C4-2B (cell line): ENCODE data around the gene SPNS3.

Source experiments
- CTCF ChIP-seq: fragments of 450-650 bp; conservative IDR thresholded peaks from 2 replicates; pipeline ENCODE4 v1.5.1; 2017; ENCODE audit warnings: mild to moderate bottlenecking
- ZFX ChIP-seq: fragments of 450-650 bp; IDR thresholded peaks from 2 replicates; pipeline ENCODE4 v1.6.1; 2017

GRCh38 chr17:4387137-4387536 is 46.6 kb upstream of the SPNS3 start:
- TF ChIP-seq CTCF (no peak), ZFX (no peak)
